Measurements from ENCODE around the gene ITGA5.
A peak's percentile ranks its signal among the peaks of the same experiment; 100 is the strongest.

ITGA5 gene

GRCh38 chr12:54407183-54407905 lies 11.7 kb downstream of the ITGA5 start:
- no peak for DNase-seq

- no peak for DNase-seq
These were observed 13.5 kb downstream of the ITGA5 start for GRCh38 chr12:54405573-54405972.

GRCh38 chr12:54405106-54405505 lies 14.0 kb downstream of the ITGA5 start:
- no peak for DNase-seq

- peak; percentile 28 to 53 for DNase-seq
These were observed 14.7 kb downstream of the ITGA5 start for GRCh38 chr12:54404061-54405004.

GRCh38 chr12:54401119-54401518 lies 17.9 kb downstream of the ITGA5 start:
- DNase-seq, result no peak

GRCh38 chr12:54398995-54399793 lies 19.9 kb downstream of the ITGA5 start:
- peak; percentile 26 to 64 for DNase-seq

- no peak for DNase-seq
These were observed 20.8 kb downstream of the ITGA5 start for GRCh38 chr12:54398218-54398617.

- no peak for DNase-seq
These were observed 21.9 kb downstream of the ITGA5 start for GRCh38 chr12:54397157-54397556.

- DNase-seq, result no peak
These were observed 23.5 kb downstream of the ITGA5 start for GRCh38 chr12:54395545-54395944.

- DNase-seq, result no peak
These were observed 24.1 kb downstream of the ITGA5 start for GRCh38 chr12:54394986-54395385.

- peak in 1 of 2 experiments; percentile 27 for DNase-seq
These were observed 24.8 kb downstream of the ITGA5 start for GRCh38 chr12:54394281-54394719.

GRCh38 chr12:54393743-54394142 lies 25.3 kb downstream of the ITGA5 start:
- DNase-seq, result no peak

- DNase-seq, result no peak
These were observed 25.9 kb downstream of the ITGA5 start for GRCh38 chr12:54393207-54393609.

- DNase-seq, result no peak
These were observed 26.4 kb downstream of the ITGA5 start for GRCh38 chr12:54392485-54393206.

GRCh38 chr12:54390668-54391551 lies 28.2 kb downstream of the ITGA5 start:
- DNase-seq, result peak; percentile 70 to 74

- no peak for DNase-seq
These were observed 28.8 kb downstream of the ITGA5 start for GRCh38 chr12:54390176-54390667.

- DNase-seq, result no peak
These were observed 29.4 kb downstream of the ITGA5 start for GRCh38 chr12:54389607-54390175.

GRCh38 chr12:54389134-54389508 lies 29.9 kb downstream of the ITGA5 start:
- DNase-seq, result no peak

GRCh38 chr12:54388237-54389133 lies 30.6 kb downstream of the ITGA5 start:
- no peak for DNase-seq

- DNase-seq, result no peak
These were observed 32.0 kb downstream of the ITGA5 start for GRCh38 chr12:54387114-54387467.
